ENCODE results near the gene RC3H1.

RC3H1 gene

GRCh38 chr1:174040387-174040786, 18.2 kb upstream of the RC3H1 start:
- in situ Hi-C loops (cut with MboI; ENCODE audit: low sequenced_read_pairs, unreplicated experiment), result no loop called here

GRCh38 chr1:174039027-174039426, 16.9 kb upstream of the RC3H1 start:
- no peak for DNase-seq (ENCODE audit: low spot score)
- in situ Hi-C loops (cut with MboI; ENCODE audit: low sequenced_read_pairs, unreplicated experiment), result no loop called here
- no peak for TF ChIP-seq CTCF (IDR thresholded peaks at IDR 0.05; ENCODE audit: borderline replicate concordance, control extremely low read depth, extremely low read depth, insufficient read depth, missing control alignments)

More at GRCh38 chr1:174040387-174040786, 18.2 kb upstream of the RC3H1 start:
- TF ChIP-seq CTCF (IDR thresholded peaks at IDR 0.05; ENCODE audit: borderline replicate concordance, control extremely low read depth, extremely low read depth, insufficient read depth, missing control alignments), result no peak
- no peak for DNase-seq (ENCODE audit: low spot score)

GRCh38 chr1:174036798-174037197, 14.6 kb upstream of the RC3H1 start:
- no peak for TF ChIP-seq CTCF (IDR thresholded peaks at IDR 0.05; ENCODE audit: borderline replicate concordance, control extremely low read depth, extremely low read depth, insufficient read depth, missing control alignments)
- in situ Hi-C loops (cut with MboI; ENCODE audit: low sequenced_read_pairs, unreplicated experiment), result no loop called here

GRCh38 chr1:174036204-174036603, 14.0 kb upstream of the RC3H1 start:
- DNase-seq (ENCODE audit: low spot score), result no peak
- in situ Hi-C loops (cut with MboI; ENCODE audit: low sequenced_read_pairs, unreplicated experiment), result no loop called here
- no peak for TF ChIP-seq CTCF (IDR thresholded peaks at IDR 0.05; ENCODE audit: borderline replicate concordance, control extremely low read depth, extremely low read depth, insufficient read depth, missing control alignments)

More at GRCh38 chr1:174036798-174037197, 14.6 kb upstream of the RC3H1 start:
- DNase-seq (ENCODE audit: low spot score), result no peak

GRCh38 chr1:174032671-174033222, 10.6 kb upstream of the RC3H1 start:
- in situ Hi-C loops (cut with MboI; ENCODE audit: low sequenced_read_pairs, unreplicated experiment), result no loop called here
- no peak for TF ChIP-seq CTCF (IDR thresholded peaks at IDR 0.05; ENCODE audit: borderline replicate concordance, control extremely low read depth, extremely low read depth, insufficient read depth, missing control alignments)
- DNase-seq (ENCODE audit: low spot score), result no peak

- no peak for TF ChIP-seq CTCF (IDR thresholded peaks at IDR 0.05; ENCODE audit: borderline replicate concordance, control extremely low read depth, extremely low read depth, insufficient read depth, missing control alignments)
- DNase-seq (ENCODE audit: low spot score), result no peak
- in situ Hi-C loops (cut with MboI; ENCODE audit: low sequenced_read_pairs, unreplicated experiment), result no loop called here
Observed at GRCh38 chr1:174031099-174031498, 8.9 kb upstream of the RC3H1 start.
